Measurements from ENCODE around the gene USP16. TPM values are rescaled to one million over a fixed set of nuclear protein-coding genes. Genes with fewer than 3 reads are reported as not detected.

The USP16 gene
- total RNA-seq, 2 donors from 2014 or later, result 19.9 to 22.0 TPM

DNA sequence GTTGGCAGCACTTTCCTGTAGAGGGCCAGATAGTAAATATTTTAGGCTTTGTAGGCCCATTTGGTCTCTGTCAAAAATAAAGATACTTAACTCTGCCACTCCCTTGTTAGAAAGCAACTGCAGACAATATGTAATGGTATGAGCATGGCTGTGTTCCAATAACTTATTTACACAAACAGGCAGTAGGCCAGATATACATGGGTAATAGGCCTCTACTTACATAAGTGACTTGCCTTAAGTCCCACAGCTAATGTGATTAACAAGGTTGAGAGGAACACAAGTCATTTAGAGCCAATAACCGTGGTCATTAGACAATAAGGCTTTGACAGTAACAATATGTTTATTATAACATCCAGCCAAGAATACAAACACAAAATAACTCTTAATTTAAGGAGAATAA, 31.5 kb downstream of the USP16 start:
- 100% methylated on average over 1 of the region's 1 CpG; no CpG with 5 or more reads in 1 of the 2 experiments for WGBS, 2 experiments (ENCODE audit: insufficient coverage in 1 of 2, insufficient read length in 1 of 2)
- no peaks in the 10 kb centered on the region for H3K27me3 ChIP-seq (ENCODE audit: control insufficient read depth, insufficient read depth, low read length, poor library complexity, severe bottlenecking)
- no peak overlapping the region for H3K9ac ChIP-seq (ENCODE audit: extremely low read depth, low read length, poor library complexity, severe bottlenecking)
- no peak overlapping the region for H3K27ac Mint-ChIP-seq
- no peaks in the 10 kb centered on the region for H3K9me3 Mint-ChIP-seq
- H3K36me3 ChIP-seq (ENCODE audit: control insufficient read depth, insufficient read depth, low read length), result peaks cover 90% of the 10 kb centered on the region
- DNase-seq, result no peak
- H3K36me3 Mint-ChIP-seq (ENCODE audit: low read depth), result peaks cover 59% of the 10 kb centered on the region
- H3K4me1 Mint-ChIP-seq, result no peaks in the 10 kb centered on the region
- H3K9me3 ChIP-seq (ENCODE audit: control insufficient read depth, low read length), result no peaks in the 10 kb centered on the region
- H3K4me3 ChIP-seq (ENCODE audit: low read length), result no peak overlapping the region
- TF ChIP-seq, protein P1, sequence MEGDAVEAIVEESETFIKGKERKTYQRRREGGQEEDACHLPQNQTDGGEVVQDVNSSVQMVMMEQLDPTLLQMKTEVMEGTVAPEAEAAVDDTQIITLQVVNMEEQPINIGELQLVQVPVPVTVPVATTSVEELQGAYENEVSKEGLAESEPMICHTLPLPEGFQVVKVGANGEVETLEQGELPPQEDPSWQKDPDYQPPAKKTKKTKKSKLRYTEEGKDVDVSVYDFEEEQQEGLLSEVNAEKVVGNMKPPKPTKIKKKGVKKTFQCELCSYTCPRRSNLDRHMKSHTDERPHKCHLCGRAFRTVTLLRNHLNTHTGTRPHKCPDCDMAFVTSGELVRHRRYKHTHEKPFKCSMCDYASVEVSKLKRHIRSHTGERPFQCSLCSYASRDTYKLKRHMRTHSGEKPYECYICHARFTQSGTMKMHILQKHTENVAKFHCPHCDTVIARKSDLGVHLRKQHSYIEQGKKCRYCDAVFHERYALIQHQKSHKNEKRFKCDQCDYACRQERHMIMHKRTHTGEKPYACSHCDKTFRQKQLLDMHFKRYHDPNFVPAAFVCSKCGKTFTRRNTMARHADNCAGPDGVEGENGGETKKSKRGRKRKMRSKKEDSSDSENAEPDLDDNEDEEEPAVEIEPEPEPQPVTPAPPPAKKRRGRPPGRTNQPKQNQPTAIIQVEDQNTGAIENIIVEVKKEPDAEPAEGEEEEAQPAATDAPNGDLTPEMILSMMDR (conservative IDR thresholded peaks at IDR 0.05), result no peak
- H3K27me3 Mint-ChIP-seq (ENCODE audit: insufficient read depth), result no peaks in the 10 kb centered on the region
- no peak overlapping the region for H3K4me3 Mint-ChIP-seq
- H3K27ac ChIP-seq (ENCODE audit: low read depth, low read length), result no peak overlapping the region
- H3K4me1 ChIP-seq (ENCODE audit: control insufficient read depth, insufficient read depth, low read length), result no peaks in the 10 kb centered on the region

- Histone ChIP-seq H3K27ac (ENCODE audit: low read depth, low read length) (no peak overlapping the region), H3K4me1 (ENCODE audit: control insufficient read depth, insufficient read depth, low read length) (no peaks in the 10 kb centered on the region), H3K36me3 (ENCODE audit: control insufficient read depth, insufficient read depth, low read length) (peaks cover 90% of the 10 kb centered on the region), H3K9me3 (ENCODE audit: control insufficient read depth, low read length) (no peaks in the 10 kb centered on the region), H3K9ac (ENCODE audit: extremely low read depth, low read length, poor library complexity, severe bottlenecking) (no peak overlapping the region), H3K27me3 (ENCODE audit: control insufficient read depth, insufficient read depth, low read length, poor library complexity, severe bottlenecking) (no peaks in the 10 kb centered on the region), H3K4me3 (ENCODE audit: low read length) (no peak overlapping the region)
- Mint-ChIP-seq H3K4me1 (no peaks in the 10 kb centered on the region), H3K27me3 (ENCODE audit: insufficient read depth) (no peaks in the 10 kb centered on the region), H3K9me3 (no peaks in the 10 kb centered on the region), H3K4me3 (no peak overlapping the region), H3K36me3 (ENCODE audit: low read depth) (peaks cover 65% of the 10 kb centered on the region), H3K27ac (no peak overlapping the region)
- DNase-seq, result no peak
- TF ChIP-seq, protein P1 (conservative IDR thresholded peaks at IDR 0.05), result no peak
- WGBS, 2 experiments (ENCODE audit: insufficient coverage in 1 of 2, insufficient read length in 1 of 2), result 96 to 100% methylated on average over 2 to 3 of the region's 3 CpGs
Measured at GRCh38 chr21:29056538-29057050, 32.1 kb downstream of the USP16 start.

DNA sequence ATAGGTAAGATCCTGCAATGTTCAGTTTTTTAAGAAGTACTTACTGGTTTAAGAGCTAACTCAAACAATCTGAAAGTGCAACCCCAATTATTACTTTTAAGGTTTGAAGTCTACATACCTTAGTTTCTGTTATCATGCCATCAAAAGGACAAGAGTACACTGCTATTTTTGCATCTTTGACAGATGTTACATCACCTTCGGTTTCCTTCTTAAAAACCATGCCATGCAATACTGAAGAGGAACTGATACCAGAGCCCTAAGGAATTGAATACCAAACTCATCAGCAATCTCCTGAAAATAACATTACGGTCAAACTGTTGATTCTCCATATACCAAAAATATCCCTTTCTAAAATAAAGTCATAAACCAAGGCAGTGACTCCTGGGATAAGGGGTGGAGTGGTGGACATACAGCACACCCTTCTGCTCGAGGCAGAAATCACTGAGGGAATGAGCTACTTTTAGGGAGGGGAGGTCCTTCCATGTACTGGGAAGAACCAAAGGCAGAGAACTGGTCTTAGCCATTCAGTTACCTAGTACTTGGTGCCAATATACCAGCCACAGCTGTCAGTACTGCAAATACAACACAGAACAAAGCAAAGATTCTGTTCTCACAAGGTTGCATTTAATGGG, 40.5 kb downstream of the USP16 start:
- Histone ChIP-seq H3K4me3 (ENCODE audit: low read length) (no peak overlapping the region), H3K27me3 (ENCODE audit: control insufficient read depth, insufficient read depth, low read length, poor library complexity, severe bottlenecking) (no peaks in the 10 kb centered on the region), H3K4me1 (ENCODE audit: control insufficient read depth, insufficient read depth, low read length) (no peaks in the 10 kb centered on the region), H3K9me3 (ENCODE audit: control insufficient read depth, low read length) (no peaks in the 10 kb centered on the region), H3K27ac (ENCODE audit: low read depth, low read length) (no peak overlapping the region), H3K9ac (ENCODE audit: extremely low read depth, low read length, poor library complexity, severe bottlenecking) (no peak overlapping the region), H3K36me3 (ENCODE audit: control insufficient read depth, insufficient read depth, low read length) (peaks cover 93% of the 10 kb centered on the region)
- H3K36me3 Mint-ChIP-seq (ENCODE audit: low read depth), result peaks cover 84% of the 10 kb centered on the region
- TF ChIP-seq, protein P1 (conservative IDR thresholded peaks at IDR 0.05), result no peak
- 83 to 94% methylated on average over 2 to 3 of the region's 3 CpGs for WGBS, 2 experiments (ENCODE audit: insufficient coverage in 1 of 2, insufficient read length in 1 of 2)
- no peaks in the 10 kb centered on the region for H3K27me3 Mint-ChIP-seq (ENCODE audit: insufficient read depth)
- H3K9me3 Mint-ChIP-seq, result no peaks in the 10 kb centered on the region
- no peak for DNase-seq
- no peak overlapping the region for H3K27ac Mint-ChIP-seq
- no peak overlapping the region for H3K4me3 Mint-ChIP-seq
- no peaks in the 10 kb centered on the region for H3K4me1 Mint-ChIP-seq
